ENCODE data around the gene OLIG1. TPM values are rescaled to one million over a fixed set of nuclear protein-coding genes. Genes with fewer than 3 reads are reported as not detected.

The OLIG1 gene
- total and polyA plus RNA-seq, 2 of the 4 experiments (the other 2 are of a cell fraction), result not detected

- Histone ChIP-seq H4K91ac (ENCODE audit: insufficient read depth, low read depth, low read length) (no peak overlapping the region), H3K4me1 (ENCODE audit: control insufficient read depth, insufficient read depth, low read length) (no peaks in the 10 kb centered on the region), H2AFZ (replicated peaks; ENCODE audit: low read length, poor library complexity) (no peak overlapping the region), H3K56ac (ENCODE audit: extremely low read depth, insufficient read depth, low read length) (no peak overlapping the region), H3K4ac (ENCODE audit: low read depth, low read length) (no peak overlapping the region), H3K4me3 (ENCODE audit: insufficient read depth, low read depth, low read length) (no peak overlapping the region), H4K20me1 (ENCODE audit: insufficient read depth, low read length) (no peaks in the 10 kb centered on the region), H2AK5ac (ENCODE audit: low read depth, low read length) (no peak overlapping the region), H2BK120ac (ENCODE audit: low read depth, low read length) (no peak overlapping the region), H3K9ac (ENCODE audit: low read depth, low read length) (no peak overlapping the region), H3K4me2 (ENCODE audit: low read depth, low read length) (no peak overlapping the region), H2AK9ac (replicated peaks; ENCODE audit: low read depth, low read length, poor library complexity) (no peak overlapping the region), H3K9me3 (ENCODE audit: control insufficient read depth, insufficient read depth, low read length) (no peaks in the 10 kb centered on the region), H3K18ac (ENCODE audit: low read depth, low read length) (no peak overlapping the region), H3K27me3 (ENCODE audit: control insufficient read depth, insufficient read depth, low read length) (peaks cover 59% of the 10 kb centered on the region), H3K23ac (ENCODE audit: low read depth, low read length) (no peak overlapping the region), H2BK5ac (ENCODE audit: low read depth, low read length, poor library complexity, severe bottlenecking) (no peak overlapping the region), H3K79me1 (ENCODE audit: low read depth in 1 of 2, low read length in 2 of 2) (no peaks in the 10 kb centered on the region), H3K9me1 (ENCODE audit: insufficient read depth, low read length) (no peaks in the 10 kb centered on the region), H3K27ac (ENCODE audit: insufficient read depth, low read length) (no peak overlapping the region), H2BK15ac (ENCODE audit: low read depth, low read length) (no peak overlapping the region), H4K8ac (ENCODE audit: low read depth in 2 of 2, low read length in 2 of 2) (no peak overlapping the region), H3K14ac (replicated peaks; ENCODE audit: low read depth, low read length) (no peak overlapping the region), H2BK20ac (ENCODE audit: low read depth, low read length) (no peak overlapping the region), H4K5ac (ENCODE audit: low read depth, low read length) (no peak overlapping the region), H3K36me3 (ENCODE audit: control insufficient read depth, insufficient read depth, low read length) (no peaks in the 10 kb centered on the region)
- POLR2A ChIA-PET (ENCODE audit: unreplicated experiment), result no interaction called here
- 76% methylated on average over 9 of the region's 16 CpGs; no CpG with 5 or more reads in 1 of the 2 experiments for WGBS, 2 experiments (ENCODE audit: extremely low coverage in 2 of 2, insufficient read length in 1 of 2)
- no peak for TF ChIP-seq USF2 (IDR thresholded peaks at IDR 0.05; ENCODE audit: low read depth, low read length)
- TF ChIP-seq CTCF (conservative IDR thresholded peaks at IDR 0.05; ENCODE audit: low read depth, low read length), result no peak
- TF ChIP-seq RAD21 (IDR thresholded peaks at IDR 0.05; ENCODE audit: low read length), result no peak
- no peak for TF ChIP-seq CEBPB (IDR thresholded peaks at IDR 0.05; ENCODE audit: low read depth, low read length)
- TF ChIP-seq CHD1 (IDR thresholded peaks at IDR 0.05; ENCODE audit: low read depth, low read length), result no peak
- no peak for TF ChIP-seq MAFK (IDR thresholded peaks at IDR 0.05; ENCODE audit: low read depth, low read length)
- TF ChIP-seq MAZ (IDR thresholded peaks at IDR 0.05; ENCODE audit: borderline replicate concordance, low read depth, low read length), result no peak
- intact Hi-C loops (cut with micrococcal nuclease), result no loop called here
- CTCF ChIA-PET, result no interaction called here
- dilution Hi-C loops (cut with HindIII; ENCODE audit: low sequenced_read_pairs, unreplicated experiment), result no loop called here
- in situ Hi-C loops (cut with MboI; ENCODE audit: low sequenced_read_pairs), result no loop called here
- no TSS peak for BruUV-seq (replicated peaks)
- ATAC-seq (ENCODE audit: low read depth) (no peak), DNase-seq (no peak)
These were observed 47.4 kb downstream of the OLIG1 start for GRCh38 chr21:33117101-33117888.
